ENCODE results near the gene LIMA1.
"Not testable (repeated sequence)": the region's sequence is repeated elsewhere in the genome, so short reads cannot be mapped to it uniquely, and the experiment has no call there.

LIMA1 gene

GRCh38 chr12:50275556-50275955 lies 7.8 kb downstream of the LIMA1 start:
- Mint-ChIP-seq H3K27ac (peak overlapping the region in 1 of 2 donors; percentile 44), H3K36me3 (ENCODE audit: insufficient read depth) (no peaks in the 10 kb centered on the region)

GRCh38 chr12:50275127-50275526 lies 8.2 kb downstream of the LIMA1 start:
- H3K9me3 Mint-ChIP-seq; H3K36me3 Mint-ChIP-seq (ENCODE audit: insufficient read depth); H3K4me3 Mint-ChIP-seq; H3K4me1 Mint-ChIP-seq (ENCODE audit: low read depth in 2 of 2); ATAC-seq (replicated peaks); H3K27me3 Mint-ChIP-seq; DNase-seq: not testable (repeated sequence)
- peak overlapping the region in 1 of 2 donors; percentile 5 for H3K27ac Mint-ChIP-seq

More at GRCh38 chr12:50275556-50275955, 7.8 kb downstream of the LIMA1 start:
- DNase-seq: no peak
- no peaks in the 10 kb centered on the region for H3K27me3 Mint-ChIP-seq
- H3K4me3 Mint-ChIP-seq: no peak overlapping the region
- H3K4me1 Mint-ChIP-seq (ENCODE audit: low read depth in 2 of 2): no peaks in the 10 kb centered on the region
- no peak for ATAC-seq (replicated peaks)
- no peaks in the 10 kb centered on the region for H3K9me3 Mint-ChIP-seq

GRCh38 chr12:50271724-50272247 lies 11.5 kb downstream of the LIMA1 start:
- no peaks in the 10 kb centered on the region for H3K9me3 Mint-ChIP-seq
- no peak overlapping the region for H3K4me3 Mint-ChIP-seq
- DNase-seq (no peak), ATAC-seq (replicated peaks) (no peak)
- H3K27ac Mint-ChIP-seq: no peak overlapping the region
- H3K27me3 Mint-ChIP-seq: no peaks in the 10 kb centered on the region
- H3K4me1 Mint-ChIP-seq (ENCODE audit: low read depth in 2 of 2): no peaks in the 10 kb centered on the region
- no peaks in the 10 kb centered on the region for H3K36me3 Mint-ChIP-seq (ENCODE audit: insufficient read depth)

GRCh38 chr12:50268482-50268881 lies 14.8 kb downstream of the LIMA1 start:
- no peaks in the 10 kb centered on the region for H3K4me1 Mint-ChIP-seq (ENCODE audit: low read depth in 2 of 2)
- no peak overlapping the region for H3K27ac Mint-ChIP-seq
- no peaks in the 10 kb centered on the region for H3K9me3 Mint-ChIP-seq
- H3K27me3 Mint-ChIP-seq: no peaks in the 10 kb centered on the region
- DNase-seq (no peak), ATAC-seq (replicated peaks) (no peak)
- H3K36me3 Mint-ChIP-seq (ENCODE audit: insufficient read depth): no peaks in the 10 kb centered on the region
- no peak overlapping the region for H3K4me3 Mint-ChIP-seq

GRCh38 chr12:50265770-50266524 lies 17.4 kb downstream of the LIMA1 start:
- no peak overlapping the region for H3K27ac Mint-ChIP-seq
- no peak for ATAC-seq (replicated peaks)
- no peak overlapping the region for H3K4me3 Mint-ChIP-seq
- H3K4me1 Mint-ChIP-seq (ENCODE audit: low read depth in 2 of 2): no peaks in the 10 kb centered on the region
- no peak for DNase-seq
- no peaks in the 10 kb centered on the region for H3K9me3 Mint-ChIP-seq
- H3K27me3 Mint-ChIP-seq: no peaks in the 10 kb centered on the region
- H3K36me3 Mint-ChIP-seq (ENCODE audit: insufficient read depth): no peaks in the 10 kb centered on the region

- Mint-ChIP-seq H3K36me3 (ENCODE audit: insufficient read depth) (no peaks in the 10 kb centered on the region), H3K27ac (no peak overlapping the region), H3K4me1 (ENCODE audit: low read depth in 2 of 2) (no peaks in the 10 kb centered on the region), H3K27me3 (no peaks in the 10 kb centered on the region), H3K4me3 (no peak overlapping the region), H3K9me3 (no peaks in the 10 kb centered on the region)
- DNase-seq (no peak), ATAC-seq (replicated peaks) (no peak)
Measured at GRCh38 chr12:50263832-50264231, 19.5 kb downstream of the LIMA1 start.

GRCh38 chr12:50261654-50262053 lies 21.7 kb downstream of the LIMA1 start:
- Mint-ChIP-seq H3K27me3 (no peaks in the 10 kb centered on the region), H3K4me1 (ENCODE audit: low read depth in 2 of 2) (no peaks in the 10 kb centered on the region), H3K36me3 (ENCODE audit: insufficient read depth) (no peaks in the 10 kb centered on the region), H3K9me3 (no peaks in the 10 kb centered on the region), H3K27ac (no peak overlapping the region), H3K4me3 (no peak overlapping the region)
- ATAC-seq (replicated peaks) (no peak), DNase-seq (no peak)

- H3K4me1 Mint-ChIP-seq (ENCODE audit: low read depth in 2 of 2): no peaks in the 10 kb centered on the region
- ATAC-seq (replicated peaks) (no peak), DNase-seq (no peak)
- H3K27ac Mint-ChIP-seq: no peak overlapping the region
- H3K27me3 Mint-ChIP-seq: no peaks in the 10 kb centered on the region
- H3K9me3 Mint-ChIP-seq: no peaks in the 10 kb centered on the region
- H3K36me3 Mint-ChIP-seq (ENCODE audit: insufficient read depth): no peaks in the 10 kb centered on the region
- no peak overlapping the region for H3K4me3 Mint-ChIP-seq
Measured at GRCh38 chr12:50258167-50258551, 25.2 kb downstream of the LIMA1 start.

GRCh38 chr12:50257236-50258166 lies 25.8 kb downstream of the LIMA1 start:
- DNase-seq (no peak), ATAC-seq (replicated peaks) (no peak)
- Mint-ChIP-seq H3K27ac (no peak overlapping the region), H3K4me3 (no peak overlapping the region), H3K4me1 (ENCODE audit: low read depth in 2 of 2) (no peaks in the 10 kb centered on the region), H3K27me3 (no peaks in the 10 kb centered on the region), H3K36me3 (ENCODE audit: insufficient read depth) (no peaks in the 10 kb centered on the region), H3K9me3 (no peaks in the 10 kb centered on the region)

- H3K27me3 Mint-ChIP-seq: no peaks in the 10 kb centered on the region
- no peaks in the 10 kb centered on the region for H3K9me3 Mint-ChIP-seq
- ATAC-seq (replicated peaks) (no peak), DNase-seq (no peak)
- no peak overlapping the region for H3K27ac Mint-ChIP-seq
- H3K4me1 Mint-ChIP-seq (ENCODE audit: low read depth in 2 of 2): peaks cover 0 to 3% of the 10 kb centered on the region in 2 donors
- H3K36me3 Mint-ChIP-seq (ENCODE audit: insufficient read depth): no peaks in the 10 kb centered on the region
- H3K4me3 Mint-ChIP-seq: no peak overlapping the region
Measured at GRCh38 chr12:50256761-50257160, 26.6 kb downstream of the LIMA1 start.

- Mint-ChIP-seq H3K27ac (no peak overlapping the region), H3K4me1 (ENCODE audit: low read depth in 2 of 2) (peaks cover 0 to 3% of the 10 kb centered on the region in 2 donors), H3K27me3 (no peaks in the 10 kb centered on the region), H3K36me3 (ENCODE audit: insufficient read depth) (no peaks in the 10 kb centered on the region), H3K9me3 (no peaks in the 10 kb centered on the region), H3K4me3 (no peak overlapping the region)
- DNase-seq (no peak), ATAC-seq (replicated peaks) (no peak)
Measured at GRCh38 chr12:50252977-50253602, 30.2 kb downstream of the LIMA1 start.

- Mint-ChIP-seq H3K36me3 (ENCODE audit: insufficient read depth) (no peaks in the 10 kb centered on the region), H3K27ac (peak overlapping the region in 1 of 2 donors; percentile 62), H3K4me1 (ENCODE audit: low read depth in 2 of 2) (peaks cover 2 to 3% of the 10 kb centered on the region in 2 donors), H3K9me3 (no peaks in the 10 kb centered on the region), H3K27me3 (no peaks in the 10 kb centered on the region), H3K4me3 (no peak overlapping the region)
- ATAC-seq (replicated peaks) (no peak), DNase-seq (no peak)
Measured at GRCh38 chr12:50251619-50252252, 31.6 kb downstream of the LIMA1 start.

All from effector memory CD8-positive, alpha-beta T cell (primary cell).